Measurements from ENCODE around the gene LCN12. TPM values are rescaled to one million over a fixed set of nuclear protein-coding genes. Genes with fewer than 3 reads are reported as not detected.

Gene LCN12
- total and polyA plus RNA-seq, 2 experiments from 2014 or later: 11.4 to 19.7 TPM

- no peak for DNase-seq (ENCODE audit: low read depth in 1 of 2, low spot score in 1 of 2)
Observed at GRCh38 chr9:136941231-136942111, 10.6 kb upstream of the LCN12 start.

DNA sequence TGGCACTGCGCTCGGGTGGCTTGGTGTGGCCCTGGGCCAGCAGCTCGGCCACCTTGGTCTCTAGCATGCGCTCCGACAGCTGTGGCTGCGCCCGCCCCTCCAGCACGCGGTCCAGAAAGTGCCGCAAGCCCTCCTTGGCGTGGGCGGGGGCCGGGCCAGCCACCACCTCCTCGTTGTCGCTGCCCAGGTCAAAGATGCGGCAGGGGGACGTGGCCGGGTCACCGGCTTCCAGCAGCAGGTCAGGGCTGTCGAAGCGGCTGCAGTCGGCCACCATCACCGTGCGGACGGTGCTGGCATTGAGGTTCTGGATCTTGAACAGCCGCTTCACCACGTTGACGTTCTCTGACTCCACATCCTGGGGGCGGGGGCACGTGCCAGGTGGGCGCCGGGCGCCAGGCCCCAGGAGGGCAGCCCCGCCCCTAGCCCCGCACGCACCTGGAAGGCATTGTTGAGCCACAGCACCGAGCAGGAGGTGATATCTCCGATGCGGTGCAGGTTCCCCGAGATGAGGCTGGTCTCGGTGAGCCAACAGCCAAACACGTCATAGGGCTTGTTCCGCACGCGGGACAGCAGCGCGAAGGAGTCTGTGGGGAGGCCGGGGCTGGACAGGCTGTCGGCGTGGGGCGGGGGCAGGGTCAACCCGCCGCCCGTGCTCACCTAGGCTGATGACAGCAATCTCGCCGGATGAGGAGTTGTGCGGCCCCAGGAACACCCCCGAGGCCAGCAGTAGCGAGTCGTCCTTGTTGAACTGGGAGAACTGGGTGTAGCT, 9.8 kb upstream of the LCN12 start:
- no peaks in the 10 kb centered on the region for H3K27me3 ChIP-seq
- H3K9me3 ChIP-seq (ENCODE audit: low read depth): no peaks in the 10 kb centered on the region
- no peak overlapping the region for H3K27ac ChIP-seq
- TF ChIP-seq, protein P1, sequence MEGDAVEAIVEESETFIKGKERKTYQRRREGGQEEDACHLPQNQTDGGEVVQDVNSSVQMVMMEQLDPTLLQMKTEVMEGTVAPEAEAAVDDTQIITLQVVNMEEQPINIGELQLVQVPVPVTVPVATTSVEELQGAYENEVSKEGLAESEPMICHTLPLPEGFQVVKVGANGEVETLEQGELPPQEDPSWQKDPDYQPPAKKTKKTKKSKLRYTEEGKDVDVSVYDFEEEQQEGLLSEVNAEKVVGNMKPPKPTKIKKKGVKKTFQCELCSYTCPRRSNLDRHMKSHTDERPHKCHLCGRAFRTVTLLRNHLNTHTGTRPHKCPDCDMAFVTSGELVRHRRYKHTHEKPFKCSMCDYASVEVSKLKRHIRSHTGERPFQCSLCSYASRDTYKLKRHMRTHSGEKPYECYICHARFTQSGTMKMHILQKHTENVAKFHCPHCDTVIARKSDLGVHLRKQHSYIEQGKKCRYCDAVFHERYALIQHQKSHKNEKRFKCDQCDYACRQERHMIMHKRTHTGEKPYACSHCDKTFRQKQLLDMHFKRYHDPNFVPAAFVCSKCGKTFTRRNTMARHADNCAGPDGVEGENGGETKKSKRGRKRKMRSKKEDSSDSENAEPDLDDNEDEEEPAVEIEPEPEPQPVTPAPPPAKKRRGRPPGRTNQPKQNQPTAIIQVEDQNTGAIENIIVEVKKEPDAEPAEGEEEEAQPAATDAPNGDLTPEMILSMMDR (IDR thresholded peaks at IDR 0.05; ENCODE audit: low read depth, low read length): no peak
- no peaks in the 10 kb centered on the region for H3K4me1 ChIP-seq (ENCODE audit: low read depth)
- DNase-seq (ENCODE audit: low read depth in 1 of 2, low spot score in 1 of 2): no peak
- H3K36me3 ChIP-seq: peaks cover 26% of the 10 kb centered on the region
- no peak overlapping the region for H3K4me3 ChIP-seq

More at GRCh38 chr9:136941231-136942111, 10.6 kb upstream of the LCN12 start:
- H3K4me3 ChIP-seq: no peak overlapping the region
- H3K36me3 ChIP-seq: peaks cover 26% of the 10 kb centered on the region
- H3K4me1 ChIP-seq (ENCODE audit: low read depth): no peaks in the 10 kb centered on the region
- no peaks in the 10 kb centered on the region for H3K9me3 ChIP-seq (ENCODE audit: low read depth)
- H3K27me3 ChIP-seq: no peaks in the 10 kb centered on the region
- H3K27ac ChIP-seq: no peak overlapping the region
- TF ChIP-seq, protein P1 (IDR thresholded peaks at IDR 0.05; ENCODE audit: low read depth, low read length): no peak

GRCh38 chr9:136942881-136943230, 9.2 kb upstream of the LCN12 start:
- no peak overlapping the region for H3K27ac ChIP-seq
- TF ChIP-seq, protein P1 (IDR thresholded peaks at IDR 0.05; ENCODE audit: low read depth, low read length): no peak
- no peaks in the 10 kb centered on the region for H3K9me3 ChIP-seq (ENCODE audit: low read depth)
- H3K27me3 ChIP-seq: no peaks in the 10 kb centered on the region
- H3K4me1 ChIP-seq (ENCODE audit: low read depth): no peaks in the 10 kb centered on the region
- no peak overlapping the region for H3K4me3 ChIP-seq
- no peak for DNase-seq (ENCODE audit: low read depth in 1 of 2, low spot score in 1 of 2)
- peaks cover 26% of the 10 kb centered on the region for H3K36me3 ChIP-seq

DNA sequence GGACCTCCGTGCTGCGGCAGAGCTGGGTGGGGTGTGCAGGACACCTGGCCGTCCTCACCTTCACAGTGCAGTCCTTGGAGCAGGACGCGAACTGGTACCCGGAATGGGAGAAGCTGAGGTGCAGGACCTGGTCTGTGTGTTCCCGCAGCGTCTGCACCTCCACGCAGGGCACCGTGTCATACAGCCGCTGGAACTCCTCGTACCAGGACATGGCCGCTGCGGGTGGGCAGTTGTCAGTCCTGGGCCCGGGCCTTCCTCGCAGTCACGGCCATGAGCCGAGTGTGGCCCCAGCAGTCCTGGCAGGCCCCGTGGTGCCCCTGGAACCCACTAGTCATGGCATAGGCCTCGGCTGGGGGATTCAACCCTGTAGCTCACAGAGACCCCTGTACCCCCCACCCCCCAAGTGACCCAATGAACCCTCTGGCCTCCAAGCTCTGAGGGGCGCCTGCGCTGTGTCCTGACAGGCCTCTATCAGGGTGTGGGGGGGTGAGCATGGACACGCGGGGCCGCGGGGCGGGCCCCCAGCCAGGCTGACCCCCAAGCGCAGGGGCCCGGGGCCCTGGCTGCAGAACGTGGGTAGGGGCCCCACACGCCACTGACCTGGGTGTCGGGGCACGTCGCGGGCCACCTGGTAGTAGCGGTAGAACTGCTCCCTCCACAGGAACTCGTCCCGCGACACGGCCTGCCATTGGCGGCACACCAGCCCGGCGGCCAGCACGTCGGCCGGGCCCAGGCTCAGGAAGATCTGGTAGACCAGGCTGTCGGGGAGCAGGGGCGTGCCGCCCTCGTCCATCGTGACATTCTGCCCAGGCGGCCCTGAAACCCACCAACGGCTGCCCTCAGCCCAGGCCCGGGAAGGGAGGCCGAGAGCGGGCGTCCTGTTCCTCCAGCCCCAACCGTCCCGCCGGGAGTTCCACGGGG, 8.5 kb upstream of the LCN12 start:
- TF ChIP-seq, protein P1 (IDR thresholded peaks at IDR 0.05; ENCODE audit: low read depth, low read length): no peak
- Histone ChIP-seq H3K27me3 (no peaks in the 10 kb centered on the region), H3K27ac (peak overlapping the region; percentile 85), H3K4me3 (peak overlapping the region; percentile 77), H3K36me3 (peaks cover 26% of the 10 kb centered on the region), H3K4me1 (ENCODE audit: low read depth) (peaks cover 2% of the 10 kb centered on the region), H3K9me3 (ENCODE audit: low read depth) (no peaks in the 10 kb centered on the region)
- peak; percentile 35 to 57 for DNase-seq (ENCODE audit: low read depth in 1 of 2, low spot score in 1 of 2)

DNA sequence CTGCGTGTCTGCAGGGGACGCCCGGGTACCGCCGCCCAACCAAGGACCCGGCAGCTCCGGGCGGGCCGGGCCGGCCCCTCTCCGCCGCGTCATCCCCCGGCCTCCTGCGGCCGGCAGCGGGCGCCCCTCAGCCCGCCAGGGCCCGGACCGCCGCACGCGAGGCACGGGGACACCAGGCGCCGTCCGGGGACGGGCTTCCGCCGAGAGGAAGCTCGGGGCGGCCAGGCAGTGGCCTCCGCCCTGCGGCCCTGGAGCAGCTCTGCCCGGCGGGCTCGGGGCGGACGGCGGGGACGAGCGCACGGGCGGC, 7.9 kb upstream of the LCN12 start:
- H3K4me1 ChIP-seq (ENCODE audit: low read depth): peaks cover 5% of the 10 kb centered on the region
- peak overlapping the region; percentile 85 for H3K27ac ChIP-seq
- TF ChIP-seq, protein P1 (IDR thresholded peaks at IDR 0.05; ENCODE audit: low read depth, low read length): no peak
- H3K9me3 ChIP-seq (ENCODE audit: low read depth): no peaks in the 10 kb centered on the region
- DNase-seq (ENCODE audit: low read depth in 1 of 2, low spot score in 1 of 2): peak; percentile 58 to 79
- peaks cover 26% of the 10 kb centered on the region for H3K36me3 ChIP-seq
- no peaks in the 10 kb centered on the region for H3K27me3 ChIP-seq
- H3K4me3 ChIP-seq: peak overlapping the region; percentile 77
